ENCODE data around the gene KHK.

GRCh38 chr2:27133195-27133875 is 46.8 kb downstream of the KHK start:
- TF ChIP-seq CTCF (IDR thresholded peaks at IDR 0.05) (no peak), EP300 (IDR thresholded peaks at IDR 0.05) (no peak)
